Measurements from ENCODE around the gene SNURF. TPM values are rescaled to one million over a fixed set of nuclear protein-coding genes. Genes with fewer than 3 reads are reported as not detected.
"Not testable (repeated sequence)": the region's sequence is repeated elsewhere in the genome, so short reads cannot be mapped to it uniquely, and the experiment has no call there.

SNURF gene
- polyA plus RNA-seq, 3 donors: 26.7 to 34.0 (median 33.4) TPM

GRCh38 chr15:24956111-24956838, 1.5 kb downstream of the SNURF start:
- peak in 10 of 11 donors; percentile 56 to 74 (median 63) for DNase-seq (ENCODE audit: extremely low read depth in 1 of 11, low read depth in 9 of 11, low spot score in 4 of 11)

GRCh38 chr15:24957691-24958090, 2.9 kb downstream of the SNURF start:
- no peak for DNase-seq (ENCODE audit: extremely low read depth in 1 of 11, low read depth in 9 of 11, low spot score in 4 of 11)

GRCh38 chr15:24961967-24962366, 7.2 kb downstream of the SNURF start:
- DNase-seq (ENCODE audit: extremely low read depth in 1 of 11, low read depth in 9 of 11, low spot score in 4 of 11): no peak

GRCh38 chr15:24962880-24963279, 8.1 kb downstream of the SNURF start:
- no peak for DNase-seq (ENCODE audit: extremely low read depth in 1 of 11, low read depth in 9 of 11, low spot score in 4 of 11)

- DNase-seq (ENCODE audit: extremely low read depth in 1 of 11, low read depth in 9 of 11, low spot score in 4 of 11): no peak
These were observed 11.7 kb downstream of the SNURF start for GRCh38 chr15:24966364-24967103.

GRCh38 chr15:24971052-24971451, 16.3 kb downstream of the SNURF start:
- no peak for DNase-seq (ENCODE audit: extremely low read depth in 1 of 11, low read depth in 9 of 11, low spot score in 4 of 11)

- no peak for DNase-seq (ENCODE audit: extremely low read depth in 1 of 11, low read depth in 9 of 11, low spot score in 4 of 11)
These were observed 17.0 kb downstream of the SNURF start for GRCh38 chr15:24971772-24972171.

- not testable (repeated sequence) for DNase-seq (ENCODE audit: extremely low read depth in 1 of 11, low read depth in 9 of 11, low spot score in 4 of 11)
These were observed 17.9 kb downstream of the SNURF start for GRCh38 chr15:24972707-24973106.

- no peak for DNase-seq (ENCODE audit: extremely low read depth in 1 of 11, low read depth in 9 of 11, low spot score in 4 of 11)
These were observed 22.1 kb downstream of the SNURF start for GRCh38 chr15:24976932-24977331.

DNA sequence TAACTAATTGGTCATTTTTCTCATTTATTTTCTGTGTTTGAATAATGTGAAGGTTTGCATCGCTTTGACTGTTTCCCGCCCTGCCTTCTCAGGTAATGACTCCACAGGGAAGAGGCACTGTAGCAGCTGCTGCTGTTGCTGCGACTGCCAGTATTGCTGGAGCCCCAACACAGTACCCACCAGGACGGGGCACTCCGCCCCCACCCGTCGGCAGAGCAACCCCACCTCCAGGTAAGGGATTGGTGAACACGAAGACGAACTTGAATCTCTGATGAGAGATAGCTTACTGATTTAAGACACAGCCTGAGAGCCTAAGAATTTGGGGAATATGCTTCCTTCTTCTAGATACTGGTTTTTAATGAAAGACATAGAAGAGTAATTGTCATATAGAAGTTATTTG, 22.9 kb downstream of the SNURF start:
- DNase-seq (ENCODE audit: extremely low read depth in 1 of 11, low read depth in 9 of 11, low spot score in 4 of 11): no peak

DNA sequence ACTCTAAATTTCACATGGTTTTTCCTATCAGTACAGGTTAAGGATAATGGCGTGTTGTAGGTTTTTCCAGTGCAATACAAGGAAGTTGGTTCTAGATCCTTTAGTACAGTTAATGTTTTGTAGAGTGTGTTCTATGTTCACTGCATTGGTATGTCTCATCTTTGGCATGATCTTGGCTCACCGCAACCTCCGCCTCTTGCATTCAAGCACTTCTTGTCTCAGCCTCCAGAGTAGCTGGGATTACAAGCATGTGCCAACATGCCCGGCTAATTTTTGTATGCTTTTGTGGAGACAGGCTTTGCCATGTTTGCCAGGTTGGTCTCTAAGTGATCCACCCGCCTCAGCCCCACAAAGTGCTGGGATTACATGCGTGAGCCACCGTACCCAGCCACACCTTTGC, 30.4 kb downstream of the SNURF start:
- no peak for DNase-seq (ENCODE audit: extremely low read depth in 1 of 11, low read depth in 9 of 11, low spot score in 4 of 11)

- DNase-seq (ENCODE audit: extremely low read depth in 1 of 11, low read depth in 9 of 11, low spot score in 4 of 11): no peak
These were observed 31.9 kb downstream of the SNURF start for GRCh38 chr15:24986653-24987052.

Other genes with a start within 250 kb of the SNURF start
- gene SNRPN, start within 50 bp of the SNURF start, polyA plus RNA-seq (ENCODE audit: insufficient read length in 3 of 3): 100 to 1,000 TPM; 196 to 240 (median 218) TPM

All from renal cortex interstitium (tissue), 11 donors.